SU-DHL-6 (cell line): ENCODE results near the gene GIGYF2.

ENCODE experiments used
- H2AFZ ChIP-seq: fragments of 200-600 bp; sonication (generic); 2 replicates; pipeline ENCODE4 v1.6.1; 2014; ENCODE audit warnings: low read depth, mild to moderate bottlenecking, moderate library complexity, mixed read lengths, antibody characterized with exemption, low read length; ENCODE audit not compliant: severe bottlenecking
- H3F3A ChIP-seq: fragments of 200-600 bp; shearing (Covaris generic); 2 replicates; pipeline ENCODE4 v1.6.0; 2016; ENCODE audit warnings: antibody characterized with exemption, mild to moderate bottlenecking; ENCODE audit not compliant: insufficient read depth
- H3K27ac ChIP-seq: fragments of 200-600 bp; sonication (generic); 2 replicates; pipeline ENCODE4 v1.5.1; 2016; ENCODE audit warnings: low read depth, mild to moderate bottlenecking, low read length, moderate library complexity, mixed read lengths
- H3K27me3 ChIP-seq: fragments of 200-600 bp; sonication (generic), shearing (Covaris generic); 2 replicates; pipeline ENCODE4 v1.6.0; 2014; ENCODE audit warnings: mild to moderate bottlenecking, low read length
- H3K36me3 ChIP-seq: fragments of 200-600 bp; sonication (generic); 2 replicates; pipeline ENCODE4 v1.6.1; 2014; ENCODE audit warnings: mild to moderate bottlenecking, low read length, mixed read lengths
- H3K4me2 ChIP-seq: fragments of 300-600, 200-600 bp; shearing (Covaris generic), sonication (generic); 2 replicates; pipeline ENCODE4 v1.6.0; 2014; ENCODE audit warnings: low read length, low read depth, mild to moderate bottlenecking; ENCODE audit not compliant: poor library complexity, severe bottlenecking
- H3K4me3 ChIP-seq: fragments of 200-600 bp; sonication (generic); 2 replicates; pipeline ENCODE4 v1.5.1; 2014; ENCODE audit warnings: antibody characterized with exemption, low read length, mild to moderate bottlenecking, mixed read lengths; ENCODE audit not compliant: insufficient read depth, poor library complexity, severe bottlenecking
- H3K79me2 ChIP-seq: fragments of 200-600 bp; sonication (generic); 2 replicates; pipeline ENCODE4 v1.6.1; 2014; ENCODE audit warnings: mild to moderate bottlenecking, low read length, moderate library complexity; ENCODE audit not compliant: insufficient read depth
- H3K9ac ChIP-seq: fragments of 200-600 bp; sonication (generic); 2 replicates; pipeline ENCODE4 v1.7.0; 2014; ENCODE audit warnings: mild to moderate bottlenecking, low read length
- H3K9me2 ChIP-seq: fragments of 200-600 bp; sonication (generic); replicated peaks from 2 replicates; pipeline ENCODE4 v1.6.1; 2014; ENCODE audit warnings: low read length; ENCODE audit not compliant: insufficient read depth
- H3K9me3 ChIP-seq: fragments of 200-600 bp; sonication (generic); 2 replicates; pipeline ENCODE4 v1.6.1; 2014; ENCODE audit warnings: low read length, mixed read lengths; ENCODE audit not compliant: insufficient read depth
- H4K20me1 ChIP-seq: fragments of 200-600 bp; sonication (generic); 2 replicates; pipeline ENCODE4 v1.6.1; 2014; ENCODE audit warnings: low read depth, mild to moderate bottlenecking, antibody characterized with exemption, low read length, moderate library complexity, mixed read lengths
- EZH2phosphoT487 ChIP-seq: fragments of 200-600 bp; sonication (generic), shearing (Covaris generic); conservative IDR thresholded peaks from 2 replicates; pipeline ENCODE4 v1.6.1; 2018; ENCODE audit warnings: mild to moderate bottlenecking, antibody characterized with exemption, low read length, moderate library complexity, mixed read lengths
- TF ChIP-seq, protein P1 (sequence below): fragments of 200-600 bp; sonication (generic); IDR thresholded peaks from one replicate; pipeline ENCODE4 v1.5.1; 2017; ENCODE audit warnings: antibody characterized with exemption, mild to moderate bottlenecking, low read length, moderate library complexity; ENCODE audit not compliant: insufficient read depth, poor library complexity, severe bottlenecking

The GIGYF2 gene

DNA sequence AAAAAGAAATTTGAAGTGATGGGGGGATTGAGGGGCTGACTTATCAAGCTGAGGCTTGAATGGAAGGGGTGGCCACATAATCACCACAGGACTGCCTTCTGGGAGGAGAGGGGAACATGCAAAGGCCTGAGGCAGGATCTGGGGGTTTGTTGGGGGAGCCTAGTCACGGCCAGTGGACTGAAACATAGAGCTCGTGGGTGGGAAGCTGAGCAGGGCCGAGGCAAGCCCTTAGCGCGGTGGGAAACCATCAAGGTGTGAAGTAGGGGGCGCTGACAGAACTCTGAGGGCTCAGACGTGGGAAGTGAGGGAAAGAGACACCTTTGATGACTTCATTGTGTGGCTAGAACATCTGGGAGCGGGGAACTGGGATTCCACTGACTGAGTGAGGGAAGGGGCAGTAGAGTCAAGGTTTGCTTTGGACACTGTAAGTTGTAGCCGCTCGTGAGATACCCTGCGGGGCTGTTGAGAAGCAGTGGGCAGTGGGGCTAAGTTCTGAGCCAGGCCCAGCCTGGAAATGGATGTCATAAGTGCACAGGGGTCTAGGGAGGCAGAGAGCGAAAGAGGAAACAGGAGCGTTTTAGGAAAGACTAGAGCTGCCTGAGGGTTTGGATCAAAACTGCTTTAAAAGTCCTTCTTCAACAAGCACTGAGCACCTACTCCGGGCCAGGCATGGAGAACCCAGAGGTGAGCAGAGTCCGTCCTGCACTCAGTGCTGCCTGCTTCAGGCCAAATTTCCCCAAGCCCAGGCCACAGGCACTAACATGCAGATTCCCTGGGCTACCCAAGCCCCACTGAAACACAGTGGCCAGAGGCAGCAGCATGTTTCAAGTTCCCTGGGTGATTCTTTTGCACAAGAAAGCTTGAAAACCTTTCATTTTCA lies 172.2 kb downstream of the GIGYF2 start:
- no peaks in the 10 kb centered on the region for H3K36me3 ChIP-seq
- TF ChIP-seq, protein P1, sequence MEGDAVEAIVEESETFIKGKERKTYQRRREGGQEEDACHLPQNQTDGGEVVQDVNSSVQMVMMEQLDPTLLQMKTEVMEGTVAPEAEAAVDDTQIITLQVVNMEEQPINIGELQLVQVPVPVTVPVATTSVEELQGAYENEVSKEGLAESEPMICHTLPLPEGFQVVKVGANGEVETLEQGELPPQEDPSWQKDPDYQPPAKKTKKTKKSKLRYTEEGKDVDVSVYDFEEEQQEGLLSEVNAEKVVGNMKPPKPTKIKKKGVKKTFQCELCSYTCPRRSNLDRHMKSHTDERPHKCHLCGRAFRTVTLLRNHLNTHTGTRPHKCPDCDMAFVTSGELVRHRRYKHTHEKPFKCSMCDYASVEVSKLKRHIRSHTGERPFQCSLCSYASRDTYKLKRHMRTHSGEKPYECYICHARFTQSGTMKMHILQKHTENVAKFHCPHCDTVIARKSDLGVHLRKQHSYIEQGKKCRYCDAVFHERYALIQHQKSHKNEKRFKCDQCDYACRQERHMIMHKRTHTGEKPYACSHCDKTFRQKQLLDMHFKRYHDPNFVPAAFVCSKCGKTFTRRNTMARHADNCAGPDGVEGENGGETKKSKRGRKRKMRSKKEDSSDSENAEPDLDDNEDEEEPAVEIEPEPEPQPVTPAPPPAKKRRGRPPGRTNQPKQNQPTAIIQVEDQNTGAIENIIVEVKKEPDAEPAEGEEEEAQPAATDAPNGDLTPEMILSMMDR = no peak
- TF ChIP-seq EZH2phosphoT487 = no peak
- no peak overlapping the region for H3K4me2 ChIP-seq
- H3K9me2 ChIP-seq = no peaks in the 10 kb centered on the region
- no peaks in the 10 kb centered on the region for H3F3A ChIP-seq
- H3K27me3 ChIP-seq = no peaks in the 10 kb centered on the region
- H3K27ac ChIP-seq = no peak overlapping the region
- no peaks in the 10 kb centered on the region for H3K79me2 ChIP-seq
- H3K9ac ChIP-seq = no peak overlapping the region
- H4K20me1 ChIP-seq = no peaks in the 10 kb centered on the region; the same call in 1 of the 2 replicates
- no peak overlapping the region for H2AFZ ChIP-seq
- no peak overlapping the region for H3K4me3 ChIP-seq
- H3K9me3 ChIP-seq = no peaks in the 10 kb centered on the region

DNA sequence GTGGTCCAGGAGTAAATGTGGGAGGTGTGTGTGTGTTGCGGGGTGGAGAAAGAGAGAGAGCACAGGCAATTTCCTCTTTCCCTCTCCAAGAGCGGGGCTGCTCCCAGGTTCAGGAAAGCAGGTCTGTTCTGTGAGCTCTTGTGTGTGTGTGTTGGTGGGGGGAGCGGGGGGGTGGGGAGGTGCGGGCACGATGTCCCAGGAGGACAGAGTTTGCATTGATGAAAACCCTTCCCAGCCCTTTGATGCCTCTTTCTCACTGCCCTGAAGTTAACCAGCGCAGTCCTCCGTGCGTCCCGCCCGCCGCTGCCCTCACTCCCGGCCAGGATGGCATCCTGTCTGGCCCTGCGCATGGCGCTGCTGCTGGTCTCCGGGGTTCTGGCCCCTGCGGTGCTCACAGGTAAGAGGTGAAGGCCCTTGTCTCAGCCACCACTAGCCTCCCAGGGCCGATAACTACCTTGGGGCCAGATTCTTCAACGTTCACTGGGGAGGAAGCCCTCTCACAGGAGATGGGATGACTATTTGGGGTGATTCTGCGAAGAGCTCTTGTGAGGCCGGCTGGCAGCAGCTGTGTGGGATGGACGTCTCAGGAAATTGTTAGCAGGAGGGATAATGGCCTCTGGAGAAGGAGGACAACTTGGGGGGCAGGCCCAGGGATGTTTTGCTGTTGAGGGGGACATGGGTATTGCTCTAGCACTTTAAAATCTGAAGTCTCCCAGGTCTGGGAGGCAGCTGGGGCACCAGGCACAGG lies 173.1 kb downstream of the GIGYF2 start, which contains the start of gene SNORC:
Gene SNORC, plus strand, starts transcription at position 247 of the 748 bp plus-strand sequence. Its CDS starts 78 bp downstream, at position 325.
- Histone ChIP-seq H4K20me1 (no peaks in the 10 kb centered on the region; the same call in 1 of the 2 replicates), H3K9me2 (no peaks in the 10 kb centered on the region), H3K9me3 (no peaks in the 10 kb centered on the region), H3K4me2 (no peak within 1 kb of the TSS), H2AFZ (no peak within 1 kb of the TSS), H3F3A (no peaks in the 10 kb centered on the region), H3K27ac (no peak within 1 kb of the TSS), H3K79me2 (no peaks in the 10 kb centered on the region), H3K4me3 (no peak within 1 kb of the TSS), H3K9ac (no peak within 1 kb of the TSS), H3K27me3 (no peaks in the 10 kb centered on the region), H3K36me3 (no peaks in the 10 kb centered on the region)
- TF ChIP-seq, protein P1 = no peak
- TF ChIP-seq EZH2phosphoT487 = no peak

GRCh38 chr2:232870766-232871371 lies 173.7 kb downstream of the GIGYF2 start:
- H3K27me3 ChIP-seq = no peaks in the 10 kb centered on the region
- H3K36me3 ChIP-seq = no peaks in the 10 kb centered on the region
- H3K4me3 ChIP-seq = no peak overlapping the region
- TF ChIP-seq, protein P1 = no peak
- H3F3A ChIP-seq = no peaks in the 10 kb centered on the region
- no peaks in the 10 kb centered on the region for H3K9me3 ChIP-seq
- no peak overlapping the region for H3K27ac ChIP-seq
- H3K4me2 ChIP-seq = no peak overlapping the region
- no peak overlapping the region for H3K9ac ChIP-seq
- H4K20me1 ChIP-seq = no peaks in the 10 kb centered on the region; the same call in 1 of the 2 replicates
- no peak overlapping the region for H2AFZ ChIP-seq
- no peaks in the 10 kb centered on the region for H3K9me2 ChIP-seq
- H3K79me2 ChIP-seq = no peaks in the 10 kb centered on the region
